NCI-H146 (cell line): ENCODE data around the gene AMMECR1.
A peak's percentile ranks its signal among the peaks of the same experiment; 100 is the strongest.
"Not testable (repeated sequence)": the region's sequence is repeated elsewhere in the genome, so short reads cannot be mapped to it uniquely, and the experiment has no call there.

Experiments used
- DNase-seq: peaks from one replicate; lab custom pipeline; 2025; lab: John Stamatoyannopoulos, UW

The AMMECR1 gene

DNA sequence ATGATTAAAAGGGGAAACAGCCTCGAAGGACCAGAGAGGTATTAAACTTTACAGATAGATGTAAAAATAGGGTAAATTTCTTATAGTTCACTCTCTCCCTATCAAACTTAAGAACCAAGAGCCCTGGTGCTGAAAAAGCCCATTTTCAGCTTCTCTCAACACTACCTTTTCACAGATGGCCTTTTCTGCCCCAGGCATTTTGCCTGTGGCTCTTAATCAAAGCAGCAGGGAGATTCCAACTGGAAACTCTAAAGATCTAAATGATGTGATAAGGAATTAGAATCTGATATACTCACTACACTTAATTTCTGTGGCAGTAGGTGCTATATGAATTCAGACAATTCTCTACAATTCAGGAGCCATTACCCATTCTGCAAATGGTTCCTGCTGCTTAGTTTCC lies 60.0 kb downstream of the AMMECR1 start:
- DNase-seq = peak; percentile 0

DNA sequence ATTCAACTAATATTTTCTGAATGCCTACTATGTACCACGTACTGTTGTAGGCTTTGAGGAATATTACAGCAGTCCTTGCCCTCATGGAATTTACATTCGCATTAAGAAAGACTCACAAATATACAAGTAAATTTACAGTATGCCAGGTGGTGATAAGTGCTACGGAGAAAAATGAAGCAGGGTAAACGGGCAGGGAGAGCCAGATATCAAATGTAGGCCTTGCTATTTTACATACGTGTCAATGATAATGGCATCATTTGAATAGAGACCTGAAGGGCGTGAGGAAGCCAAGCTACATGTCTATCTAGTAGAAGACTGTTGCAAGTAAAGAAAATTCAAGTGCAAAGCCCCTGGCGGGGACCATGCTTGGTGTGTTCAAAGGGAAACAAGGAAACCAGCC lies 65.2 kb downstream of the AMMECR1 start:
- DNase-seq = no peak

DNA sequence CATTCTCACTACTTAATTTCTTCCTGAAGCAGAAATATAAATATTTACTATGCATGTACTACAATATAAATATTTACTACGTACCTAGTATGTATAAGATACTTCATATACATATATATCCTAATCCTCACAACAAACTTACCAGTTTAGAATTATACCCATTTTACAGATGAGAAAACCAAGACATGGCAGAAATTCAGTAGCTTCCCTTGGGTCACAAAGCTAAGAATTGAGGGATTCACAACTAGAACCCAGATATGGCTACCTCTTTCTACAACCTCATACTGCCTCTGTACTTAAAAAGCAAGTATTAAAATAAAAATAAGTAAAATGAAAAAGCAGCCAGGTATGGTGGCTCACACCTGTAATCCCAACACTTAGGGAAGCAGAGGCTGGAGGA lies 65.9 kb downstream of the AMMECR1 start:
- no peak for DNase-seq

DNA sequence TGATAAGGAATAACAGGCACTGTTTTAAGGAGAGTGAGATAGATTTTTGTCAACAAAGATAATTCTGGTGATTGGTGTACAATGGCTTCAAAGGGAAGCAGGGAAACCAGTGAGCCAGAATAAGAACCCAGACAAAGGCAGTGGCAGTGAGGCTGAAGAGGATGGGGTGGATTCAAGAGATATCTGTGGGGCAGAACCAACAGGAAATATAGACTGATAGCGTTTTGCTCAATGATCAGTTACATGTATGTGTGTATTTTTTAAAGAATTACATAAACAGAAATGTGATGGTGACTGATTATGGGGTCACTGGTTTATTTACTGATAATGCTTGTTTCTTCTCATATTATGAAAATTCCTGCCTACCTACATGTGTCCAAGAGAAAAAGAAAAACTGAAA lies 66.4 kb downstream of the AMMECR1 start:
- DNase-seq = no peak

DNA sequence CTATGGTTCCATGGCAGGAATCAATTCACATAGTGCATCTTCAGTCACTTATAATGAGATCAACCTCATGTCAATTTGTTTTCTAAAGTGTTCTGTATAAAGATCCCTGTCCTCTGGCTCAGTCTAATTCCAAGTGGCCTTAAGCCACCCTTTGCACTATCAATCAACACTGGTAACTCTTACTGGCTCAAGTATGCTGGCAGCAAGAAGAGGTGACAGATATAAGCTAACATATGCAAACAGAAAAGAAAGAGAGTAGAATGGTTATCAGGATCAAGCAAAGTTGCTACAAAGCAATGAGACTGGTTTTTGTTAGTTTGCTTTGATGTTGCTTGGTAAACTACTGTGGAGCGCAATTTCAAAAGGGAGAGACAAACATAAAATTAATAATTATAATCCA lies 67.0 kb downstream of the AMMECR1 start:
- no peak for DNase-seq

DNA sequence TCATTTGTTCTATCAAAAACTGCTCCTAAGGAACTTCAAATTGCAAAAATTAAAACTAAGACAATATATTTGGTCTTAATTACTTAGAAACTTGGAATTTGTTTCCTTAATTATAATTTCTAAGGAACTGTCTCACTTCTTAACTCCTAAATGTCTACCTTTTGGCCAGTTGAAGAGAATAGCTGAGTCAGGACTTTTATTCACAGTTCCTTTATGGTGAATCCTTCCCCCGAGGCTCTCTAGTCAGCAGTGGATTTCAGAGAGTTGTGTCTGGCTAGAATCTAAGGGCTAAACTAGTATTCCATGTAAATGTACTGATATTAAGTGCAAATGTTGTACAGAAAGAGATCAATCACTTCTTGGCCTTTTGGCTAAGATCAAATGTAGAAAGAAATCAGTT lies 69.3 kb downstream of the AMMECR1 start:
- no peak for DNase-seq

DNA sequence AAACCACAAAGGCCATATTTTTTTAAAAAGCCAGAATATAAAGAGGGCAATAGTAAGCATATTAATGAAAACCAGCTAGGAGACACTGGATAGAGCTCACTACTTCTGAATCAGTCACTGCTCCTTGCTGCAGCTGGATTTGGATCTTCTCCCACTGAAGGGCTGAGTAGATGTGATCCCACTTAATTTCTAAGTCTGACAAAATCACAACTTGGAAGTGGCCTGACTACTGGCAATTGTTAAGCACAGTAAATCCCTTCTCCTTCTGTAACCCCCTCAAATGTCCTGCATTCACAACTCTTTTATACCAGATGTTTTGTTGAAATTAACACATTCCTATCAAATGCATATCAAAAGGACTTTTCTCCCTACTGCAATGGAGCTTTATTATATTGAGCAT lies 72.9 kb downstream of the AMMECR1 start:
- DNase-seq = no peak

DNA sequence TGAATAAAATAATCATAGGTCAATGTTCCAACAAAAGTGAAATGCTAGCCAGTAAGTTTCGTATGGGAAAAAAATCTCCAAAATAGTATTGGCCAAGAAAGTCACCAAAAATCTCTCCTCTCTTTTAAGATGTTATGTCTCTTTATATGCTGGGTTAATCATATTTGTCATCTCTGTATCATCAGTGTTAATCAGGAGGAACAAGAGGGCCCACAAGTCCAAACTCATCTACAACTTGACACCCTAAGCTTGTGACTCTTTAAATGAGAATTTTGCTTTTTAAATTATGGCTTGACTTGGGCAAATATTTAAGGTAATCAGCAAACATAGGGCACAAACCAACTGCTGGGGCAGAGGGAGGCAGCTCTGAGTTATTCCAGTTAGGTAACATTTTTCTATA lies 75.5 kb downstream of the AMMECR1 start:
- no peak for DNase-seq

DNA sequence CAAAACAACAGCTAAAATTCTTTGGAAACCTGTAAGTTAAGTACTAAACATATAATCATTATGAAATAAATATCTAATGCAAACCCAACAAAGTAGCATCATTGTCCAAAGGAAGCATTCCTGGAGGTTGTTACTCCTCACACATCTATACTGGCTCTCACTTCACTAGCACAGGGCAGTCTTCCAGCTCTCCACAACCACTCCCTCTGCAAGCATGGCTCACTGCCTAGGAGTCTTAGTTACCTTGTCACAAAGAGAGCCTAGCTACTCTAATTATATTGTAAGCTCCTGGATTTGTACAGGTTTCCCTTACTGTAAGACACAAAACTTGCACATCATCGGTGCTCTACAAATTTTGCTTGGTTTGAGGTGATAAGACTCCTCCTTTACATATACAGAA lies 76.1 kb downstream of the AMMECR1 start:
- DNase-seq = no peak

DNA sequence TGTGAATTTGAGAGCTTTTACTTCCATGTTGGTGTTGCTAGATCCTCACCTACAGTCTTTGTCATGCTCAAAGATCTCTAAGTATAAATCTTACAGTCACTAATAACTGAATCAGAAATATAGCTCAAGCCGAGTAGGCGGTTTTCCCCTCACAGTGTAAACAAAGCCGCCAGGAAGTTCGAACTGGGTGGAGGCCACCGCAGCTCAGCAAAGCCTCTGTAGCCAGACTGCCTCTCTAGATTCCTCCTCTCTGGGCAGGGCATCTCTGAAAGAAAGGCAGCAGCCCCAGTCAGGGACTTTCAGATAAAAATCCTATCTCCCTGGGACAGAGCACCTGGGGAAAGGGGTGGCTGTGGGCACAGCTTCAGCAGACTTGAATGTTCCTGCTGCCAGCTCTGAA lies 79.6 kb downstream of the AMMECR1 start:
- DNase-seq = not testable (repeated sequence)

DNA sequence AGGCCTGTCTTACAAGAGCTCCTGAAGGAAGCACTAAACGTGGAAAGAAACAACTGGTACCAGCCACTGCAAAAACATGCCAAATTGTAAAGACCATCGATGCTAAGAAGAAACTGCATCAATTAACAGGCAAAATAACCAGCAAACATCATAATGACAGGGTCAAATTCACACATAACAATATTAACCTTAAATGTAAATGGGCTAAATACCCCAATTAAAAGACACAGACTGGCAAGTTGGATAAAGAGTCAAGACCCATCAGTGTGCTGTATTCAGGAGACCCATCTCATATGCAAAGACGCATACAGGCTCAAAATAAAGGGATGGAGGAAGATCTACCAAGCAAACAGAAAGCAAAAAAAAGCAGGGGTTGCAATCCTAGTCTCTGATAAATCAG lies 86.4 kb downstream of the AMMECR1 start:
- not testable (repeated sequence) for DNase-seq

DNA sequence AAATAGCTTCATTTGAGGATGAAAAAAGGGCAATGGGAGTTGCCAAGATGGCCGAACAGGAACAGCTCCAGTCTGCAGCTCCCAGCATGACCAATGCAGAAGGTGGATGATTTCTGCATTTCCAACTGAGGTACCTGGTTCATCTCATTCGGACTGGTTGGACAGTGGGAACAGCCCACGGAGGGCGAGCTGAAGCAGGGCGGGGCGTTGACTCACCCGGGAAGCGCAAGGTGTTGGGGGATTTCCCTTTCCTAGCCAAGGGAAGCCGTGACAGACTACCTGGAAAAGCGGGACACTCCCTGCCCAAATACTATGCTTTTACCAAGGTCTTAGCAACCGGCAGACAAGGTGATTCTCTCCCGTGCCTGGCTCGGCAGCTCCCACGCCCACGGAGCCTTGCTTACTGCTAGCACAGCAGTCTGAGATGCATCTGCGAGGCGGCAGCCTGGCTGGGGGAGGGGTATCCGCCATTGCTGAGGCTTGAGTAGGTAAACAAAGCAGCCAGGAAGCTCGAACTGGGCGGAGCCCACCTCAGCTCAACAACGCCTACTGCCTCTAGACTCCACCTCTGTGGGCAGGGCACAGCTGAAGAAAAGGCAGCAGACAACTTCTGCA lies 88.3 kb downstream of the AMMECR1 start:
- not testable (repeated sequence) for DNase-seq

DNA sequence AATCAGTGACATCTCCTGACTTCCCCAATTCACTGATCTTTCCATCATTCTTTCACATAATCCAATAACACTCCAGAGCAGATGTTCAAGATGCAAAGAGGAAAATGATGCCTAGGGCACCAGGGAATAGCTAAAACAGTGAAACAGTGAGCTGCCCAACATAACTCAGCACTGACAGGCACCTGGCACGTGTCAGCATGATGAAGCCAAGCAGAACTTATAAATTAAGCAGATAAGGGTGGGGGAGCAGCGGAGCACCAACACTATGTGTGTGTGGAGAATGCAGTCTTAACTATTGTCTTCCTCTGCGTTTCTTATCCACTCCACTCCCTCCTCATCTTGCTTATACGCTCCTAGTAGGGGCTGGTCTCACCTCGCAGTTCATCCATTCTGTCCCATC lies 89.4 kb downstream of the AMMECR1 start:
- DNase-seq = no peak

DNA sequence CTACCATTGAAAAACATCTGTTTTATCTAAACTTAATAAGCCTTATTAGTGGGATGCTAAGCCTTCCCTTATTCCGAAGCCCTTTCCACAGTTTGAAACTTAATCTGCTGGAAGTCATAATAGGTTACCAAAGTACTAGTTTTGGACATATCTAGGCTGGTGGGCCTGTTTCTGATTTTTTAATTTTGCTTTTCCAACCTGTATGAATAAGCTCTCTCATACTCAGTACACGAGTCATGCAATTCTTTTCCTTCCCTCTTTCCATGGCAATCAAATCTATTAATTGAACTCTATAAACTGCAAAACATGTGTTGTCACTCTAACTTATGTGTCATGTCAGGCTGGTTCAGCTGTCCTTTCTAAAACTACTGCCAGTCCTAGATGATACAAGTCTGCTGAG lies 91.0 kb downstream of the AMMECR1 start:
- DNase-seq = no peak

DNA sequence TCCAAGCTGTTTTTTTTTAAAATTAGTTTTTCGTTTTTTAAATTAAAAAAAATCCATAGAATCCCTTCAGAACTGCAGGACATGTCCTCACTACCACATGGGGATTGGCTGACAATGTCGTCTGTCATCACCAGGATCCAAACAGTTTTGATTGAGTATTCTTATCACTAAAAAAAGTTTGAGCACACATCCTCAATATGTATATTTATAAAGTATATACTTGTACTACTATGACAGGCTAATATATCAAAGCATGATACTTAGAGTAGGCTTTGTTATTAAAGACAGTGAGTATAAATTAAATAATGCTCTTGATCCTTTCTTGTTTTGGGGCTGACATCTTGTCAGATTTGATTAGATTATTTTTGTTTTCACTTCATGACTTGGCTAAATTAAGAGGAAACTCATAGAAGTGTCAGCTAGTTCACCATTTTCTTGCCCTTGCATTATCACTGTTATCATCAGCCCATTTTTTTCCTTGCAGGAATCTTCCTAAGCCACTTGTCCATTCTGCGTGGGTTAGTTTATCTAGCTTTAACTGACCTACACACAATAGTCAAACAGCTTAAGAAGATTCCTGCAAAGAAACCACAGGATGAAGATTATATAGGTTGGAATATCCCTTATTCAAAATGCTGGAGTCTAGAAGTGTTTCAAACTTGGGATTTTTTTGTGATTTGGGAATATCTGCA lies 92.8 kb downstream of the AMMECR1 start:
- DNase-seq = no peak

DNA sequence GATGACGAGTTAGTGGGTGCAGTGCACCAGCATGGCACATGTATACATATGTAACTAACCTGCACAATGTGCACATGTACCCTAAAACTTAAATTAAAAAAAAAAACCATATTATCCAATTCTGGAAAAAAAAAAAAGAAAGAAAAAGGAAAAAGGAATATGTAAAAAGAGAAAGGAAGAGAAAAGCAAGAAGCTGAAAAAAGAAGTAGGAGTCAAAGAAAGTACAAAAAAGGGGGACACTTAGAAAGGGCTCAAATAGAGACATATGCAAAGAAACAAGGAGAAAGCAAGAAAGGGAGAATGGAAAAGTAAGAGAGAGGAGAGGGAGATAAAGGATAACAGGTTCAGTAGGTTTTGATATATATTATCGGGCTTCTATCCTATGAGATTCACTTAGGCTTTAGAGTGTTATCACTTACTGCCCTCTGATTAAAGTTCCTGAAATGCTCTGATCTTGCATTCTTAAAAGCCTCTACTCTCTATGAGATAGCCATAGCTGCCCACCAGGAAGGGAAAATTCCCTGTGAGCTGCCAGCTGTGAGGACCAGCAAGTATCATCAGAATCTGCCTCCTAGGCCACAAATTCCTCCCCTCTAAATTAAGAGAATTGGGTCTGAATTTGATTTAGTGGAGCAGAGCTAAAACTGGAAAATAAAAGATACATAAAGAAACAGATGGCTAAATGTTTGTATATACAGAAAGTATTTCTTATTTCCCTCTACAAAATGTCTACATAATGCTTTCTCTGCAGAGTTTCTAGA lies 95.2 kb downstream of the AMMECR1 start:
- DNase-seq = no peak

DNA sequence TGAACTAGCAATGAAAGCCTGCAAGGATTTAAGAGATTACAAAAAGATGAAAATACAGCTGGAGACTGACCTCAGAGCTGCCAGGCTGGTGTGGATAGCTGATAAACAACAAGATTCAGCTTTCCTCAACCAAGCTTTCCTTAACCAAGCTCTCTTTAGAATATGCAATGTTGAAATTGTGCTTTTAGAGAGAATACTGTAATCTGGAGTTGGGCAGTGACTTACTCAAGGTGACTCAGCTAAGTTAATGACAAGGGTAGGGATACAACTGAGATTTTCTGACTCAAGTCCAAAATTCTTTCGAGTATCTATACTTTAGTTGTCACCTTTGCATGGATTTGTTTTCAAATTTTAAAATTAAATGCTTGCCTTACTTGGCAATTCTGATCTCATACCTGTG lies 98.0 kb downstream of the AMMECR1 start:
- no peak for DNase-seq

DNA sequence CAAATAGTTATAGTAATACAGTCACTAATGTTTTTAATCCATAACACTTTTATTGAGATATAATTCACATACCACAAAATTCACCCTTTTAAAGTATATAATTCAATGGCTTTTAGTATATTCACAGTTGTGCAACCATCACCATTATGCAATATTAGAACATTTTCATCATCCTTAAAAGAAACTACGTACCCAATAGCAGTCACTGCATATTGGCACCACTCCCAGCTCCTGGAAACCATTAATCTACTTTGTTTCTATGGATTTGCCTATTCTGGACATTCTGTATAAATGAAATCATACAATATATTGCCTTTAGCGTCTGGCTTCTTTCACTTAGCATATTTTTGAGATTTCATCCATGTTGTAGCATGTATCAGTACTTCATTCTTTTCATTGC lies 99.3 kb downstream of the AMMECR1 start:
- DNase-seq = no peak

DNA sequence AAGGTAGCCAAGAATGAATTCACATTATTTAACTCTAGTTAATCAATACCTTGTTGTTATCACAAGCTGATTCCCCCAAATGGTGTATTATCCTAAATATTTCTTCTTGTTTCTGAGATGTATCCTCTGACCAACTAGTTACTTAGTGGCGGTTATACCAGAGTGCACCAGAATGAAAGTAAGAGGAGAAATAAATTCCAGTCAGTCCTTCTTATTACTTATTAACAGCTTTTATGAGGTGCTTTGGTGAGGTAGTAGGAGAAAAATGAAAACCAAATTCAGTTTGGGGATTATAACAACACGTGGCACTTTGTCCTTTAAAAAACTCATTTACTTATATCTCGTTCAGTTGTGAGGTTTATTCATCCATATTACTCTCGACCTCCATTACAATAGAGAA lies 101.9 kb downstream of the AMMECR1 start:
- DNase-seq = no peak

DNA sequence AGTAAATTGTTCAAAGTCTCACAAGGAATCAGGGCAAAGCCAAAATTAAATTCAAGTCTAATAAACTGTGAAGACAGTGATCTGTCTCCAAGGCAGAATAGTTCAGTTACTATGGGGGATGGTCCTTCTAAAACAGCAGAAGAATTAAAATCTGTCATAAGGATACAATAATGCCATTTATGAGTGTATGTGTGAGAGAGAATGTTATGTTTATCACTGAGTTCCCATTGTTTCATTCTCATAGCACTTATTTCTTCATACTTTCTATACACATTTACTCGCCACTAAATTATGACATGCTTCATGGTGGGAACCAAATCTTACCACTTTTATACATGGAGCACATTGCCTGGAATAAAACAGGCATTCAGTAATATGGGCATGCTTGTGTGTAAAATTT lies 102.5 kb downstream of the AMMECR1 start:
- no peak for DNase-seq

DNA sequence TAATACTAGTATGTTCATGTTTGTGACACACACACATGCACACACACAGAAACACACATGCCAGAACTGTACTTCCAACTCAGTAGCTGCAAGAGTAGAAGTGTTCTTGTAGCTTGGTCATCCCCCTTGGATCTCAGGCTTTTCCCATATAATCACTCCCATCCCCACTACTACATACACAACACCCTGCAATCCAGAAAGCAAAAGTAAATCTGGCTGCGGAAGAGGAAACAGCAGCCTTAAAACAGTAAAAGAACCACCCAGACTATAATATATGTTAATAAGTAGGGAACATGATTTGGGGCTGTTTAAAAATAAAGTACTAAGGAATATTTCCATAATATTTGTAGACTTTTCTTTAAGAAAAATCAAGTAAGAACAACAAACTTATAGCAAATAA lies 103.2 kb downstream of the AMMECR1 start:
- DNase-seq = no peak

DNA sequence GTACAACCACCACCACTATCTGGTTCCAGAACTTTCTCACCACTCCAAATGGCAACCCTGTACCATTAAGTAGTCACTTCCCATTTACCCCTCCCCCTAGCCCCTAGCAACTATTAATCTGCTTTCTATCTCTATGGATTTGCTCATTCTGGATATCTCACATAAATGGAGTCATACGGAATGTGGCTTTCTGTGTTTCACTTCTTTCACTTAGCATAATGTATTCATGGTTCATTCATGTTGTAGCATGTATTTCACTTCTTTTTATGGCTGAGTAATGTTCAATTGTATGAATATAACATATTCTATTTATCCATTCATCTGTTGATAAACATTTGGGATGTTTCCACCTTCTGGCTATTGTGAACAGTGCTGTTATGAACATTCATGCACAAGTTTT lies 104.7 kb downstream of the AMMECR1 start:
- DNase-seq = no peak

DNA sequence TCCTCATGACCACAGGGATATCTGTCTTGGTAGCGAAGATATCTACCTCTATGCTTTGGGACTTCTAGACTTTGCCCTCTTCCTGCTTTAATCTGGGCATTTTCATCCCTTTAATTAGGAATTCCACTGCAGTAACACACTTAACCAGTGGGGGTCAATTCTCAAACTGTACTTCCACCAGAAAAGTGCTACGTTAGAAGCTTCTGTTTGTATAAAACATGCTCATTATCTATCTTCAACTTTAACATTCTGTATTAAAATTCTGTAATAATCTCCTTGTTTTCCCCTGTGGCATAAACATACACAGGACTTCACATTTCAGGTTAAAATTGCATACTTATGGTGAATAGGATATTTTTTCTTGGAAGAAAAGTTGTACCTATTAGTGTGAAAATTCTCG lies 105.6 kb downstream of the AMMECR1 start:
- DNase-seq = no peak
